Right renal cortex interstitium (tissue), 3 donors: ENCODE data around the gene NYAP2. TPM values are rescaled to one million over a fixed set of nuclear protein-coding genes. Genes with fewer than 3 reads are reported as not detected.

Source experiments
- DNase-seq, 3 donors: peaks; one replicate each; pipeline ENCODE4 v3.0.0-alpha.2; 2013; ENCODE audit warnings: low read depth in 3 of 3, low spot score in 2 of 3
- polyA plus RNA-seq, 3 donors: library from polyadenylated mRNA; unstranded; fragments of 120-200 nt; gene quantifications; one replicate each; pipeline ENCODE4 v1.2.1, GENCODE V29; 2013; ENCODE audit not compliant: insufficient read length in 3 of 3

The NYAP2 gene
- polyA plus RNA-seq, 3 donors: 0.03 TPM; not detected in 2

- DNase-seq: no peak
Measured at GRCh38 chr2:225425284-225425683, 25.8 kb downstream of the NYAP2 start.

GRCh38 chr2:225428360-225428759, 28.9 kb downstream of the NYAP2 start:
- no peak for DNase-seq

GRCh38 chr2:225429717-225430116, 30.2 kb downstream of the NYAP2 start:
- DNase-seq: peak in 2 of 3 donors; percentile 10

GRCh38 chr2:225431105-225431863, 31.8 kb downstream of the NYAP2 start:
- no peak for DNase-seq

GRCh38 chr2:225434014-225434413, 34.5 kb downstream of the NYAP2 start:
- DNase-seq: no peak

GRCh38 chr2:225437319-225437718, 37.8 kb downstream of the NYAP2 start:
- DNase-seq: no peak

- no peak for DNase-seq
Measured at GRCh38 chr2:225438248-225438647, 38.7 kb downstream of the NYAP2 start.

- DNase-seq: no peak
Measured at GRCh38 chr2:225452677-225453076, 53.2 kb downstream of the NYAP2 start.

GRCh38 chr2:225454412-225454811, 54.9 kb downstream of the NYAP2 start:
- no peak for DNase-seq

GRCh38 chr2:225456619-225457260, 57.2 kb downstream of the NYAP2 start:
- no peak for DNase-seq

- no peak for DNase-seq
Measured at GRCh38 chr2:225457482-225457881, 58.0 kb downstream of the NYAP2 start.

- DNase-seq: no peak
Measured at GRCh38 chr2:225458431-225459117, 59.1 kb downstream of the NYAP2 start.

GRCh38 chr2:225462417-225462816, 62.9 kb downstream of the NYAP2 start:
- no peak for DNase-seq

GRCh38 chr2:225462945-225463344, 63.4 kb downstream of the NYAP2 start:
- no peak for DNase-seq

- DNase-seq: no peak
Measured at GRCh38 chr2:225463449-225463848, 63.9 kb downstream of the NYAP2 start.

GRCh38 chr2:225464346-225465025, 65.0 kb downstream of the NYAP2 start:
- no peak for DNase-seq

- no peak for DNase-seq
Measured at GRCh38 chr2:225465827-225466226, 66.3 kb downstream of the NYAP2 start.

- no peak for DNase-seq
Measured at GRCh38 chr2:225466891-225467604, 67.5 kb downstream of the NYAP2 start.

- no peak for DNase-seq
Measured at GRCh38 chr2:225468131-225468530, 68.6 kb downstream of the NYAP2 start.

- DNase-seq: no peak
Measured at GRCh38 chr2:225471039-225471438, 71.5 kb downstream of the NYAP2 start.

GRCh38 chr2:225471482-225471881, 72.0 kb downstream of the NYAP2 start:
- DNase-seq: no peak
